Measurements from ENCODE around the gene RABEP1. TPM values are rescaled to one million over a fixed set of nuclear protein-coding genes. Genes with fewer than 3 reads are reported as not detected.

The RABEP1 gene
- total RNA-seq, 2 experiments from 2014 or later: 60.7 to 60.8 TPM

GRCh38 chr17:5282642-5283217 is 646 bp downstream of the RABEP1 start:
- Mint-ChIP-seq H3K4me1 (ENCODE audit: low read depth) (peaks cover 36% of the 10 kb centered on the region), H3K27me3 (no peaks in the 10 kb centered on the region), H3K9me3 (no peaks in the 10 kb centered on the region), H3K4me3 (peak overlapping the region; percentile 85), H3K27ac (peak overlapping the region; percentile 86), H3K36me3 (peaks cover 16% of the 10 kb centered on the region)
- ChIA-PET CTCF (interaction anchor here (0.7 to 1.2 kb wide), 4 partner anchors 15 to 156 kb away, joined by 3 to 5 read pairs (median 3); partner anchors contain the start of genes C1QBP and ZNF594), POLR2A (interaction anchor here (0.6 to 1.5 kb wide), 5 partner anchors 10 to 171 kb away, joined by 3 to 12 read pairs (median 6); partner anchors contain the start of gene C1QBP)
- DNase-seq: peak; percentile 55
- intact Hi-C loops (cut with micrococcal nuclease): no loop called here

- CTCF ChIA-PET: interaction anchor here (0.6 to 1.3 kb wide), 6 partner anchors 21 to 155 kb away, joined by 3 to 5 read pairs (median 3); partner anchors contain the start of gene C1QBP
- Mint-ChIP-seq H3K4me3 (peak overlapping the region; percentile 85), H3K27me3 (no peaks in the 10 kb centered on the region), H3K27ac (peak overlapping the region; percentile 86), H3K4me1 (ENCODE audit: low read depth) (peaks cover 42% of the 10 kb centered on the region), H3K36me3 (peaks cover 16% of the 10 kb centered on the region), H3K9me3 (no peaks in the 10 kb centered on the region)
- POLR2A ChIA-PET: interaction anchor here (0.6 to 1.5 kb wide), 6 partner anchors 11 to 487 kb away, joined by 3 to 12 read pairs (median 4); partner anchors contain the start of gene C1QBP
- no peak for DNase-seq
- intact Hi-C loops (cut with micrococcal nuclease): no loop called here
Measured at GRCh38 chr17:5283571-5284315, 1.7 kb downstream of the RABEP1 start.

GRCh38 chr17:5284681-5285080 is 2.6 kb downstream of the RABEP1 start:
- intact Hi-C loops (cut with micrococcal nuclease): no loop called here
- H3K36me3 Mint-ChIP-seq: peaks cover 16% of the 10 kb centered on the region
- CTCF ChIA-PET: interaction anchor here (1.2 to 1.3 kb wide), 2 partner anchors 37 to 79 kb away, joined by 3 to 5 read pairs; no protein-coding TSS in a partner anchor
- H3K27ac Mint-ChIP-seq: no peak overlapping the region
- H3K9me3 Mint-ChIP-seq: no peaks in the 10 kb centered on the region
- no peaks in the 10 kb centered on the region for H3K27me3 Mint-ChIP-seq
- H3K4me3 Mint-ChIP-seq: no peak overlapping the region
- POLR2A ChIA-PET: no interaction called here
- no peak for DNase-seq
- H3K4me1 Mint-ChIP-seq (ENCODE audit: low read depth): peaks cover 48% of the 10 kb centered on the region

GRCh38 chr17:5286846-5287245 is 4.8 kb downstream of the RABEP1 start:
- CTCF ChIA-PET: no interaction called here

GRCh38 chr17:5291683-5292350 is 9.7 kb downstream of the RABEP1 start:
- POLR2A ChIA-PET: interaction anchor here (0.7 kb wide), 1 partner anchor 286 kb away, joined by 3 read pairs; no protein-coding TSS in a partner anchor

More at GRCh38 chr17:5286846-5287245, 4.8 kb downstream of the RABEP1 start:
- Mint-ChIP-seq H3K27ac (no peak overlapping the region), H3K4me3 (no peak overlapping the region), H3K27me3 (no peaks in the 10 kb centered on the region), H3K36me3 (peaks cover 14% of the 10 kb centered on the region), H3K4me1 (ENCODE audit: low read depth) (peaks cover 55% of the 10 kb centered on the region), H3K9me3 (no peaks in the 10 kb centered on the region)
- POLR2A ChIA-PET: no interaction called here
- no peak for DNase-seq
- intact Hi-C loops (cut with micrococcal nuclease): no loop called here

GRCh38 chr17:5297245-5297644 is 15.2 kb downstream of the RABEP1 start:
- no peaks in the 10 kb centered on the region for H3K9me3 Mint-ChIP-seq
- intact Hi-C loops (cut with micrococcal nuclease): no loop called here
- ChIA-PET POLR2A (no interaction called here), CTCF (interaction anchor here (1.2 to 1.8 kb wide), 4 partner anchors 10 to 142 kb away, joined by 3 to 14 read pairs (median 4); partner anchors contain the start of genes C1QBP and RABEP1)
- H3K27ac Mint-ChIP-seq: no peak overlapping the region
- peaks cover 4% of the 10 kb centered on the region for H3K36me3 Mint-ChIP-seq
- no peak overlapping the region for H3K4me3 Mint-ChIP-seq
- H3K4me1 Mint-ChIP-seq (ENCODE audit: low read depth): peaks cover 31% of the 10 kb centered on the region
- H3K27me3 Mint-ChIP-seq: no peaks in the 10 kb centered on the region
- DNase-seq: no peak

More at GRCh38 chr17:5291683-5292350, 9.7 kb downstream of the RABEP1 start:
- intact Hi-C loops (cut with micrococcal nuclease): no loop called here
- Mint-ChIP-seq H3K9me3 (no peaks in the 10 kb centered on the region), H3K27me3 (no peaks in the 10 kb centered on the region), H3K4me3 (no peak overlapping the region), H3K4me1 (ENCODE audit: low read depth) (peaks cover 36% of the 10 kb centered on the region), H3K27ac (no peak overlapping the region), H3K36me3 (no peaks in the 10 kb centered on the region)
- CTCF ChIA-PET: no interaction called here
- DNase-seq: no peak

GRCh38 chr17:5299383-5299782 is 17.3 kb downstream of the RABEP1 start:
- no peak for DNase-seq
- ChIA-PET POLR2A (no interaction called here), CTCF (no interaction called here)
- peaks cover 33% of the 10 kb centered on the region for H3K4me1 Mint-ChIP-seq (ENCODE audit: low read depth)
- no peaks in the 10 kb centered on the region for H3K9me3 Mint-ChIP-seq
- H3K4me3 Mint-ChIP-seq: no peak overlapping the region
- intact Hi-C loops (cut with micrococcal nuclease): no loop called here
- H3K27ac Mint-ChIP-seq: no peak overlapping the region
- H3K36me3 Mint-ChIP-seq: peaks cover 4% of the 10 kb centered on the region
- no peaks in the 10 kb centered on the region for H3K27me3 Mint-ChIP-seq

GRCh38 chr17:5304636-5305035 is 22.6 kb downstream of the RABEP1 start:
- H3K4me1 Mint-ChIP-seq (ENCODE audit: low read depth): peaks cover 45% of the 10 kb centered on the region
- no peak for DNase-seq
- ChIA-PET POLR2A (no interaction called here), CTCF (interaction anchor here (0.5 to 0.9 kb wide), 2 partner anchors 21 to 23 kb away, joined by 3 to 4 read pairs; partner anchors contain the start of gene RABEP1)
- H3K4me3 Mint-ChIP-seq: no peak overlapping the region
- no peak overlapping the region for H3K27ac Mint-ChIP-seq
- intact Hi-C loops (cut with micrococcal nuclease): loop anchor here (5.0 kb wide), 1 partner anchor 57 kb away; no protein-coding TSS in a partner anchor
- peaks cover 9% of the 10 kb centered on the region for H3K36me3 Mint-ChIP-seq
- H3K27me3 Mint-ChIP-seq: no peaks in the 10 kb centered on the region
- H3K9me3 Mint-ChIP-seq: no peaks in the 10 kb centered on the region

GRCh38 chr17:5309851-5310250 is 27.8 kb downstream of the RABEP1 start:
- Mint-ChIP-seq H3K9me3 (no peaks in the 10 kb centered on the region), H3K27ac (no peak overlapping the region), H3K27me3 (no peaks in the 10 kb centered on the region), H3K36me3 (peaks cover 21% of the 10 kb centered on the region), H3K4me3 (no peak overlapping the region), H3K4me1 (ENCODE audit: low read depth) (peaks cover 27% of the 10 kb centered on the region)
- no peak for DNase-seq
- ChIA-PET CTCF (no interaction called here), POLR2A (no interaction called here)
- intact Hi-C loops (cut with micrococcal nuclease): loop anchor here (5.0 kb wide), 1 partner anchor 63 kb away; no protein-coding TSS in a partner anchor

- ChIA-PET POLR2A (no interaction called here), CTCF (no interaction called here)
- DNase-seq: no peak
- Mint-ChIP-seq H3K9me3 (peaks cover 4% of the 10 kb centered on the region), H3K4me3 (no peak overlapping the region), H3K36me3 (peaks cover 13% of the 10 kb centered on the region), H3K4me1 (ENCODE audit: low read depth) (peaks cover 32% of the 10 kb centered on the region), H3K27ac (no peak overlapping the region), H3K27me3 (no peaks in the 10 kb centered on the region)
- intact Hi-C loops (cut with micrococcal nuclease): no loop called here
Measured at GRCh38 chr17:5325851-5326250, 43.8 kb downstream of the RABEP1 start.

GRCh38 chr17:5329784-5330557 is 47.9 kb downstream of the RABEP1 start:
- peaks cover 34% of the 10 kb centered on the region for H3K4me1 Mint-ChIP-seq (ENCODE audit: low read depth)
- ChIA-PET CTCF (interaction anchor here (0.8 kb wide), 1 partner anchor 46 kb away, joined by 3 read pairs; no protein-coding TSS in a partner anchor), POLR2A (no interaction called here)
- DNase-seq: no peak
- no peak overlapping the region for H3K4me3 Mint-ChIP-seq
- no peaks in the 10 kb centered on the region for H3K27me3 Mint-ChIP-seq
- no peaks in the 10 kb centered on the region for H3K9me3 Mint-ChIP-seq
- H3K27ac Mint-ChIP-seq: peak overlapping the region; percentile 65
- peaks cover 14% of the 10 kb centered on the region for H3K36me3 Mint-ChIP-seq
- intact Hi-C loops (cut with micrococcal nuclease): no loop called here
